Right renal pelvis (tissue), 4 donors: Measurements from ENCODE around the gene KRTAP5-2. TPM values are rescaled to one million over a fixed set of nuclear protein-coding genes. Genes with fewer than 3 reads are reported as not detected.
A peak's percentile ranks its signal among the peaks of the same experiment; 100 is the strongest.
"Not testable (repeated sequence)": the region's sequence is repeated elsewhere in the genome, so short reads cannot be mapped to it uniquely, and the experiment has no call there.

ENCODE experiments used
- DNase-seq, 4 donors: peaks; one replicate each; pipeline ENCODE4 v3.0.0-alpha.2; 2013; ENCODE audit warnings: low read depth in 4 of 4, low spot score in 3 of 4, missing footprints in 1 of 4
- polyA plus RNA-seq, 4 donors: library from polyadenylated mRNA; unstranded; fragments of 120-200 nt; gene quantifications; one replicate each; pipeline ENCODE4 v1.2.1, GENCODE V29; 2013; ENCODE audit not compliant: insufficient read length in 4 of 4

The KRTAP5-2 gene
- polyA plus RNA-seq, 4 donors: 0.19 to 0.27 TPM; not detected in 2

DNA sequence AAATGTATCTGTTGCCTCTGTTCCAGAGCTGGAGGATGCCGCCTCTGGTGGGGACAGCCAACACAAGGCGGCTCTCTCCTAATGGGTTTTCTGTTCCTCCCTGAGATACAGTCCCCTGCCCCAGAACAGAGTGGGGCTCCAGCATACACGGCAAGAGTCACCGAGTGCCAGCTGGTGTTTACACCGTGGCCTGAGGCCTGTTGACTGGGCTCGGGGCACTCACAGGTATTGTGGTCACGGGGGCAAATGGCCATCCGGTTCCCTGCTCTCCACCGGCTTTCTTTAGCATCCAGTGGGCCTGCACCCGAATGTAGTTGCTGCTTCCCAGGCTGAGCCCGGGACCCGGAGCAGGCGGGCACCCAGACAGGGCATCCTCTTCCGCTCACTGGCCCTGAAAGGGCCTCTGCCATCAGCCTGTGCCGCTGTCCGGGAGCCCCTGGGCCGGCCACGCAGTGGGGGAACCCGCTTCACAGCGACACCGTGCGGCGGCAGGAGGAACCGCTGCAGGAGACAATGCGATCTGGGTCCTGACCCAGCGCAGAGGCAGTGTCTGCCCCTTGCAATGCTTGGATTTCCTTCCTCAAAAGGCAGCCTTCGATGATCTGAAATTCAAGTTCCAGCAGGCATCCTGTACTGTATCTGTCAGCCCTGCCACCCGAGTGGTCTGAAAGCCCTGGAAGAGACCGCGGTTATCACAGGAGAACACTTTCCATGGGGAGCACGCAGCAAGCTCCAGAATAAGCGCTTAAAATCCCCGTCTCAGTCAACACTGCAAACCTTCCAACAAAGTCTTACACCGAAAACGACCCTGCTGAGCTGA is 30.6 kb upstream of the KRTAP5-2 start:
- DNase-seq: peak in 1 of 4 donors; percentile 52

DNA sequence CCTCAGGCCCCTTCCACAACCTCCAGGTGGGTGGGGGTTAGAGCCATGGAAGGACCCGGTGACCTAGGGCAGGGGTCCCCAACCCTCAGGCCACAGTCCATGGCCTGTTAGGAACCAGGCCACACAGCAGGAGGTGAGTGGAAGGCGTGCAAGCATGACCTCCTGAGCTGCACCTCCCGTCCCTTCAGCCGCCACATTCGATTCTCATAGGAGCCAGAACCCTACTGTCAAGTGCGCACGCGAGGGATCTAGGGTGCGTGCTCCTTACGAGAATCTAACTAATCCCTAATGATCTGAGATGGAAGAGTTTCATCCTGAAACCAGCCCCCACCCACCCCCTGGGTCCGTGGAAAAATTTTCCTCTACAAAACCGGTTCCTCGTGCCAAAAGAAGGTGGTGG is 27.4 kb upstream of the KRTAP5-2 start:
- DNase-seq: no peak

GRCh38 chr11:1624621-1625020 is 26.5 kb upstream of the KRTAP5-2 start:
- no peak for DNase-seq

DNA sequence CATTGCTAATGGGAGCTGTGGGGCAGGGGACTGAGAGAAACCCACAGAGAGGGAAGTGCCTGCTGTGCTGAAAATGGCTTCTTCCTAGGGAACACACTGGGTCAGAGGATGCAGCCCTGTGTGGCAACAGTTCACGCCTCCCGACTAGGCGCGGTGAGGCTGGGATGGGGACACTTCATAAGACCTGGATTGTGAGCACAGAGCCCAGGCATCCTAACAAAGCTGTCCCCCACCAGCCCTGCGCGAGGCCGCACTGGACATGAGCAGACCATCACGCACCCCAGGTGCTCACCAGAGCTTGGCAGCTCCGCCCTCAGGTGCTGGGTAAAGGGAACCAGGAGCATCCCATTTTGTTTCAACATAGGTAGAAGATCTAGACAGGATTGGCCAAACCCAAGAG is 25.6 kb upstream of the KRTAP5-2 start:
- no peak for DNase-seq

DNA sequence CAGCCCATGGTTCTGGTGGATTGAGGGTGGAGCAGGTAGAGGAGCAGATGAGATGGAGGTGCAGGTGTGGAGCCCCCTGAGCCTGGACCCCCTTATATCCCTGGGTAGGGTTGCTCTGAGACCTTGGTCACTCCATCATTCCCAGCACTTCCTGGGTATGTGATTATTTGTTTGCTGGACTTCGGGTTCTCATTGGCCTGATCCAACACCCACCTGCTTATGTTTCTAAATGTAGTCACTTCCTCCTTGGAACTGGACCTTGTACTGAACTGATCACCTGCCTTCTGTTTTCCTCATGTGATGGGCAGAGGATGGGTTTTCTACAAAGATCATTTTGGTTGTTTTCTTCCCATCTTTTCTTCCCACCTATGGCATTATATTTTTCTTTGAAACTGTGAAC is 24.0 kb upstream of the KRTAP5-2 start, which contains the start of gene KRTAP5-4:
KRTAP5-4 (minus strand) TSS at position 53 of the 400 bp plus-strand sequence; CDS start at position 8, 45 bp downstream.
- DNase-seq: no peak

DNA sequence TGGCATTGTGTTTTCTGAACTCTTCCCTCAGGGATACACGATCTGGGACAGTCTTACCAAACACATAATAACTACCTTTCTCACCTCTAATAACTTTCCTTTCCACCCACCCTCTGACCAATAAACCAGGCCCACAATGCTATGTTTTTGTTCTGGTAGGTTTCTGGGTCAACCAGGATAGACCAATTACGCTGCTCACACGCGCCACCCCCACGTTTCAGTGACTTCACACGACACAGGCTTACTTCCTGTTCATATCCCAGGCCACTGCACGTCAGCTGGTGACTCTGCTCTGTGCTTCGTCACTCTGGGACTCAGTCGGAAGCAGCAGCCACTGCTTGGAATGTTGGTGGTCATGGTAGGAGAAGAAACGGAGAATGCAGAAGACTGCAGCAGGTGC is 21.4 kb upstream of the KRTAP5-2 start:
- DNase-seq: no peak

- DNase-seq: no peak
These were observed 20.1 kb upstream of the KRTAP5-2 start for GRCh38 chr11:1618231-1618630.

- no peak for DNase-seq
These were observed 10.3 kb upstream of the KRTAP5-2 start, which contains the start of gene KRTAP5-3 for GRCh38 chr11:1608363-1608762. Gene KRTAP5-3, minus strand, starts transcription at chr11:1608463. Its CDS starts 78 bp downstream, at chr11:1608385.

DNA sequence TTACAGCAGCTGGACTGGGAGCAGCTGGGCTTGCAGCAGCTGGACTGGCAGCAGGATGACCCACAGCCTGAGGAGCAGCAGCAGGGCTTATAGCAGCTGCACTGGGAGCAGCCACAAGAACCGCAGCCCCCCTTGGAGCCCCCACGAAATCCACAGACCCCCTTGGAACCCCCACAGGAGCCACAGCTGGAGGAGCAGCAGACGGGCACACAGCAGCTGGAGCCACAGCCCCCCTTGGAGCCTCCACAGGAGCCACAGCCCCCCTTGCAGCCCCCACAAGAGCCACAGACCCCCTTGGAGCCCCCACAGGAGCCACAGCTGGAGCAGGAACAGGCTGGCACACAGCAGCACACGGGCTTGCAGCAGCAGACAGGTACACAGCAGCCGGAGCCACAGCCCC is 9.8 kb upstream of the KRTAP5-2 start:
- not testable (repeated sequence) for DNase-seq

GRCh38 chr11:1607156-1607845 is 9.2 kb upstream of the KRTAP5-2 start:
- not testable (repeated sequence) for DNase-seq

GRCh38 chr11:1605923-1606322 is 7.8 kb upstream of the KRTAP5-2 start:
- not testable (repeated sequence) for DNase-seq

GRCh38 chr11:1604711-1605110 is 6.6 kb upstream of the KRTAP5-2 start:
- no peak for DNase-seq

DNA sequence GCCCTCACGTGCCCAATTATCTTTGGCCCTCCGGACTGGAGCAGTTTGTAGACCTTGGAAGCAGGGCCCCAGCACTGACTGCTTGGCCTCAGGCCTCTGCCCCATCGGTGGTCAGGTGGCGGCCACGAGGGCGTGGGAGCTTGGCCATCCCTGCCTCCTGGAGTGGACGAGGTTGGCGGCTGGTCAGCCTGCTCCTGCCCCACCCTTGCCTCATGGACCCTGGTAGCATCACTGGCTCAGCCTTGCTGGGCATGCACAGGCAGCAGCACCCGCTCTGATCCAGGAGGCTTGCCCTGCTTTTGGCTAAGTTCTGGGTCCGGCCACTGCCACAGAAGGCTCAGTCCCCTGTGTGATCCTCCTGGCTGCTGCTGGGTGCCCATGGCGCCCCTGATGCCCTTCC is 6.1 kb upstream of the KRTAP5-2 start:
- DNase-seq: no peak

DNA sequence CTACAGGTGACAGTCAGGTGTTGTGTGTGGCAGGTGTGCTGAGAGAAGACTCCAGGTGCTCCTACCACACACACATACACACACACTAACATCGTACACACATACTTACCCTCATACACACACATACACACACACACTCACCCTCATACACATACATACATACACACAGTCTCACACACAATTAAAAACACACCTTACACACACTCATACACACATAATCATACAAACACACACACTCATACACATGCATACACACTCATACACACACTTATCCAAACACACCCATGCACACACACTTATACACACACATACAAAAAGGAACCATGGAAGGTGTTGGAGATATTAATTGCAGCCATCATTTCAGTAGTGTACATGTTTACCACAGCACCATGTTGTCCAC is 5.5 kb upstream of the KRTAP5-2 start:
- no peak for DNase-seq

DNA sequence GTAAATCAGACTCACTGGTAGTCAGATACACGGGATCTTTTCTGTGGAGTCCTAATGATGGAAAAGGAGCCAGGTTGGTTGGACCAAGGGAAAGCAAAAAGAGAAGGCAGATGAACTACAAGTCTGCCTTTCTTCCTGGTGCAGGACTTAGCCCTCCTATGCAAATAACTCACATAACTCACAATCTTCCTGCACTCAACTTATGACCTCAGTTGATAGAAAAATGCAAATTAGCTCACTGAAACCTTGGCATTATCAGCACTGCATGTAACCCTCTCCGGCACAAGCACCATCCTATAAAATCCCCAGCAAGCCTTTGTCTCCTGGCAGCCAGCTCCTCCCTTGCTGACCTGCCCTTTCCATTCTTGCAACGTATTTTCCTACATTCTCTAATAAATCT is 3.6 kb upstream of the KRTAP5-2 start:
- DNase-seq: not testable (repeated sequence)

GRCh38 chr11:1600626-1601025 is 2.5 kb upstream of the KRTAP5-2 start:
- no peak for DNase-seq

DNA sequence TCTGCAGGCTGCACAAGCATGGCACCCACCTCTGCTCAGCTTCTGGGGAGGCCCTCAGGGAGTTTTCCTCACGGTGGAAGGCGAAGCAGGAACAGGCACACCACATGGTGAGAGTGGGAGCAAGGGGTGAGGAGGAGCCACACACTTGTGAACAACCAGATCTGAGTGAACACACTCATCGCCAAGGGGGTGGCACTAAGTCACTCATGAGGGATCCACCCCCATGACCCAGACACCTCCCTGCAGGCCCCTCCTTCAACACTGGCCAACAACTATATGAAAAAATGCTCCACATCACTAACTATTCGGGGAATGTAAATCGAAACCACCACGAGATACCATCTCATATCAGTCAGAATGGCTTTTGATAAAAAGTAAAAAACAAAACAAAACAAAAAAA is 722 bp upstream of the KRTAP5-2 start:
- no peak for DNase-seq

GRCh38 chr11:1598406-1598805 is 312 bp upstream of the KRTAP5-2 start:
- not testable (repeated sequence) for DNase-seq

GRCh38 chr11:1597331-1597993 is 632 bp downstream of the KRTAP5-2 start:
- no peak for DNase-seq

GRCh38 chr11:1596576-1597121 is 1.4 kb downstream of the KRTAP5-2 start:
- not testable (repeated sequence) for DNase-seq
